Measurements from ENCODE around the gene ASTL.
A peak's percentile ranks its signal among the peaks of the same experiment; 100 is the strongest.
"Not testable (repeated sequence)": the region's sequence is repeated elsewhere in the genome, so short reads cannot be mapped to it uniquely, and the experiment has no call there.

ASTL gene

DNA sequence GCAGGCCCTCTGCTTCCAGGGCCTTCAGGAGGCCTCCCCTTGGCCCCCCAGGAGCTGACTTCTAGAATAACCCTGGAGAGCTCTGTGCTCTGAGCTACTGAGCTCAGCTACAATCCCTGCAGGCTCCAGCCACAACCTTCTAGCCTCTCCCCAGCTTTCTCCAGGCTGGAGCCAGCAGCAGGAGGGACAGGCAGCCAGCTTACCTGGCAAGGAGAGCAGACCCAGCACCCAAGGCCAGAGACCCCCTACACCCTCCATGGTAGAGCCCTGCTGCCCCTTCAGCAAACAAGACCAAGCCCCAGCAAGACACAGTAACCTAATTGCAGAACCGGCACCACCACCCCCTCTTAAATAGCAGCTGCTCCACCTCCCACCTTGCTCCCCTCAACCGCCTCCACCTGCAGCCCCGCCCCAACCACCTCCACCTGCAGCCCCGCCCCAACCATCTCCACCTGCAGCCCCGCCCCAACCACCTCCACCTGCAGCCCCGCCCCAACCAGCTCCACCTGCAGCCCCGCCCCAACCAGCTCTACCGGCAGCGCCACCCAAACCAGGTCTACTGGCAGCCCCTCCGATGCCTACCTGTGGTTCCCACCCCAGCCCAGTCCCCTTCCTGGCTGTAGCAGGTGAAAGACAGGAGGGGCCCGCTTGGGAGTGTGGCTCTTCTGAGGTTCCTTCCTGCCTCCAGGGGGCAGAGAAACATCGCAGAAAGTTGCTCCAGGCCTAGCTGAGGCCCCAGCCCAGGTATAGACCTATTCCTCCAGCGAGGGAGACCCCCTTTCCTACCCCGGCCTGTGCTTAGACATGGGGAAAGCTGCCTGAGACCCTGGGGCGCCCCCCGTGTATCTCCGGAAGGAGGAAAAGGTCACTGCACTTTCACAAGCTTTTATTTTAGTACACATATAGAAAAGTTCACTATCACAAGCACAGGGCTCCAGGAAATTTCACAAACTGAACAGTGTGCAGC, at the start of gene ASTL:
Gene ASTL, minus strand, starts transcription at position 324 of the 967 bp plus-strand sequence. Its CDS starts 66 bp downstream, at position 258.
- peak; percentile 64 to 70 for DNase-seq

DNA sequence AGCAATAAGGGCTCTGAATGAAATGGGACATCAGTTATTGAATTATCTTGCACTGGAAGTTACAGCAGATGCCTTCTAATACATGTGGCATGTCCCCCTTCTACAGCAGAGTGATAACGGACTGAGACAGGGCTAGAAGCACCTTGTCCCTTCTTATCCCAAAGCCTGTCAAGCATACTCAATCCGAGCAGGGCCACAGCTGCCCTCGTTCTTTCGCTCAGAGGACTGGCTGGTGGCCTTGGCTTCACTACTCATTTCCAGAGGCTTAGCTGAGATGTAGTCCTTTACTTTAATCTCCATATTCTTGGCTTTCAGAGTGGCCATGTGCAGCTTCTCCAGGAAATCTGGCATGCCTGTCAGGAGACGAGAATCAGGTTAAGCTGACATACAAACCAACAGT, 48.3 kb upstream of the ASTL start:
- DNase-seq = no peak

DNA sequence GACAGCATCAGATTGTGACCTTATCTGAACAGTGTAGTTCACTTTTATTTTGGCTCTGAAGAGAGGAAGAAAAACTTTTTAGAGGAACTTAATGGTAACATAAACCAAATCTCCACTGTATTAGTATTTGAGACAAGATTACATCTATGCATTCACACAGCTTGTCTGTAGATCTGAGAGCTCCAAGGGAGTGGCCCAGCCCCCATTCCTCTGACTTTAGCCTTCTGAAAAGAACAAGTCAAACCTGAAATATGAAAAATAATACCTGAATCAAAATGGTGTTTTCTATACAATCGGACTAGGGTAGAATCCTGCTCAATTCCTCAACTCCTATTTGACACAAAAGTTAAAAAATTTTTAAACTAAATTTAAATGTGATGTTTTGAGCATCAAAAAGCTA, 47.2 kb upstream of the ASTL start:
- DNase-seq = no peak

DNA sequence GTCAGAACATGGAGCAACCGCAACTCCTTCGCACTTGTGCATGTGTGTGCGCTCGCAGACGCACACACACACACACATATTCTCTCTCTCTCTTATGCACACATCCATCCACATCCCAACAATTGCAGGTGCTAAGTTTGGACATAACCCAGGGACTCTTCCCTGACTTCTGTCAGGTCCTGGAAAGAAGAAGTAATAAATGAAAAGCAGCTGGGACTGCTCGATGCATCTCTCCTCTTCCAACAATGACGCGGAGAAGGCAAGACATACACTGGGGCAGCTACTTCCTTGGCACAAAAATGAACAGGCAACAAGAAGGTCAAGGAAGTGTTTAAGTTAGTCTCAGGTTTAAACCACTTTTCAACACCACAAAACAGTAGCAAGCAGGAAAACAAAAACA, 46.7 kb upstream of the ASTL start:
- no peak for DNase-seq

DNA sequence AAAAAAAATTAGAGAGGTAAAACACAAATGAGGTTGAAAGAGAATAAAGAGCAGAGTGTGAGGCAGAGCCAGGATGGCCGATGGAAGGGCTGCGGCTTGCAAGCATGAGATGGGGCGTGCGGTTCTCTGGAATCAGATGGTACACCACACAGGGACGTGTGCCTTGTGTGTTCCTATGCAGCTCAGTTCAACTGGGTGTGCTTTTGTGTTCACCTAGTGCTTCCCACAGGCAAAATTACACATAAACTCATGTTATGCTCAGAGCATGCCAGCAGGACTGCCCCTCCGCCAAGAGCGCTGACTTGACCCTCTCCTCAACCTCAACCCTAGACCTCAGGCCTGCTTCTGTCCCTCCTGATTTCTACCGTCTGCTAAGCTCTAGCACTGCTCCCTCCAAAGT, 45.9 kb upstream of the ASTL start:
- DNase-seq = no peak

DNA sequence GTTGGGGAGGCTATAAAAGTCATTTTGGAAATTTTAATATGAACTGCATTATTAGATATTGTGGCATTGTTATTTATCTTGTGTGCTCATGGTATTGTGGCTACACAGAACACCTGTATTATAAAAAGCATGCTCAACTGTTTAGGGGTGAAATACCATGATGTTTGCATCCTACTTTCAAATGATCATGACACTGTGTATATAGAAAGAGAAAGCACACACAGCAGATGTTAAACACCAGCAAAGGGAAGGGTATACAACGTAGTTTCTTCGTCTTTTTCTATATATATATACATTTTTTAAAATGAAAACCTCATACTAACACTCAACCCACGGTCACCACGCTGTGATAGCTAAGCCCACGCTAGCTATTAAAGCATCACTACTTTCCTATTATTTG, 43.2 kb upstream of the ASTL start:
- no peak for DNase-seq

DNA sequence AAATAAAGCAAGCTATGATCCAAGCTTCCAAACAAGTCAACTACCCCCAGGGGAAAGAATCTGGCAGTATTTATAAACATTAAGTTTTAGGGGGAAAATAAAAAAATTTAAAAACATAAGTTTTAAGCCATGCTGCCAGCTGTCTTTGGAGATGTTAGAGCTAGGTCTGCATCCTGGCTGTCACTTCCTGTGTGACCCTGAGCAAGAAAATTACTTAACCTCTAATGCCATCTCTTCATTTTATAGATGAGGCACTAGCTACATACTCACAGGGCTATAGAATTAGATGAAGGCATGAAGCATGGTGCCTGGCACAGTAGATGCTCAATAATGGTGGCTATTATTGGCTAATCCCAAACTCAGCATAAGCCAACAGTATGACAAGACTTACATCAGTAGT, 42.2 kb upstream of the ASTL start:
- DNase-seq = no peak

DNA sequence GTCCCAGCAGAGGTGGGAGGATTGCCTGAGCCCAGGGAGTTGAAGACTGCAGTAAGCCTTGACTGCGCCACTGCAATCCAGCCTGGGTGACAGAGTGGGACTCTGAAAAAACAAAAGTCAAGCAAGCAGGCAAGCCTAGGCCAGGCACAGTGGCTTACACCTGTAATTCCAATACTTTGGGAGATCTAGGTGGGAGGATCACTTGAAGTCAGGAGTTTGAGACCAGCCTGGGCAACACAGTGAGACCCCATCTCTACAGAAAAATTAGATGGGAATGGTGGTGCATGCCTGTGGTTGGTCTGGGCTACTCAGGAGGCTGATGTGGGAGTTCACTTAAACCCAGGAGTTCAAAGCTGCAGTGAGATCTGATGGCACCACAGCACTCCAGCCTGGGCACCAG, 41.7 kb upstream of the ASTL start:
- DNase-seq = no peak

DNA sequence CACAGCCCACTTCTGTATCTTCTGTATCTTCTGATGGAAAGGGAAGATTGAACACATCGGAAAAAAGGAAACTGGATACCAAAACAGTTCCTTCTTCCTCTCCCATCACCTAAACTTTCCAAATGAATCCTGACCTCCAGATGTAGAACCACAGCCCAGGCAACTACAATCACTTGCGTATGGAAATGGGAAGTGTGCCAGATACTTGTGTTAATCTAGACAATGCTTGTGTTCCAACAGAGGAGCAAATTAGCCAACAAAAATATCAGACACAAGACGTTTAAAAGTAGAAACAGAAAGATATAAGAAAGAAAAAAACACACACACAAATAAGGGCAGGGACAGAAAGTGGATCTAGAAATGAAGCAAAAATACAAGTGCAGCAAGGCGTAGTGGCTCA, 38.4 kb upstream of the ASTL start:
- DNase-seq = no peak

DNA sequence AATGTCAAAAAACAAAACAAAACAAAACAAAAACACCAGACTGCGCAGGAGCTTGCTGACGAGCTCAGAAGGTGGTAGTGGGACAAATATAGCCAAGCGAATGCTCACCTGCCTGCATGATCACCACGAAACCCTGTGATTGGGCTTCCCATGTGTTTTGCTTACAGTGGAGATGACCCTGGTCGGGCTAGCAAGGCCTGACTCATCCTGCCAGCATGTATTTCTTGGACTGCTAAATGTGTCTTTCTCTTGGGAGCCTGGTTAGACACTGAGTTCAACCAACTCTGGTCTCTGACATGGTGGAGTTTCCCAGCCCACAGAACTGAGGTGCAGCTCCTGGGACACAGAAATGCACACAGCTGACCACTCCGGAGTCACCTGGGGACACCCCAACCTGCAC, 37.6 kb upstream of the ASTL start:
- no peak for DNase-seq

DNA sequence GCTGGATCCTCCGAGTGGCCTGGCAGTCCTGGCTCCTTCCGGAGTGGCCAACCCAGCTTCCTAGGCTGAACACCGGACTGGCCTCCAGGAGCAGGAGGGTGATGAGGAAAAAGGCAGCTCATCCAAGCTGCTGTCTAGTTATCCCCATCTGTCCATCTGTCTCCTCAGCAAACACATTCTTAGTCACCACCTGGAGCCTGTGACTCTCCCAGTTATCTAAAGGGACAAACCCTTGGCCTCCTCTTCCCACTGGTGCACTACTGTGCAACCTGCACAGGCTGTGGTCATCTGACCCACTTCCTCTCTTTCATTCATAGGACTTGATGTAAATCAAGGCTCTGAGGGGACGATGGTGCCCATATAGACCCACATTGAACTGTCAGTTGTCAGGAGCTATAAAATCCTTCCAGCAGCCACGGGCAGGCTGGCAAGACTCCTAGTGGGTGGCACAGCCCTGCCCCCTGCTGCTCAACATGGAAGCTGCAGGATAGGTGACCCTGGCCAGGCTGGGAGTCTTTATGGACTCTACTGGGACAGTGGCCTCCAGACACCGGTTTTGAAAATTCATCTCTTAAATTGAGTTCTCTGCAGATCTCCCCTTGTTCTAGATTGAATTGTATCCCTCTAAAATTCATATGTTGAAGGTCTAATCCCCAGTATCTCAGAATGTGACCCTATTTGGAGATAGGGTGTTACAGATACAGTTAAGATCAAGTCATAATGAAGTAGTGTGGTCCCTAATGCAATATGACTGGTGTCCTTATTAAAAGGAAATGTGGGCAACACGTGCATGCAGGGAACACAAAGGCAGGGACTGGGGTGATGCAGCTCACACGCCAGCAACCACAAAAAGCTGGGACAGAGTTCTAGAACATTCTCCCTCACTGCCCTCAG, 36.2 kb upstream of the ASTL start:
- DNase-seq = peak; percentile 88

DNA sequence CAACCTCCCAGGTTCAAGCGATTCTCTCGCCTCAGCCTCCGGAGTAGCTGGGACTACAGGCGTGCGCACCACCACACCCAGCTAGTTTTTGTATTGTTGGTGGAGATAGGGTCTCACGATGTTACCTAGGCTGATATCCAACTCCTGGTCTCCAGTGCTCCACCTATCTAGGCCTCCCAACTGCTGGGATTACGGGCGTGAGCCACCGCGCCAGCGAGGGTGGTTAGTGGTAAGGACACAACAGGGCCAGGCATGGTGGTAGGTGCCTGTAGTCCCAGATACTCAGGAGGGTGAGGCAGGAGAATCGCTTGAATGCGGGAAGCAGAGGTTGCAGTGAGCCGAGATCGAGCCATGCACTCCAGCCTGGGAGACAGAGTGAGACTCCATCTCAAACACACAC, 33.5 kb upstream of the ASTL start:
- no peak for DNase-seq

DNA sequence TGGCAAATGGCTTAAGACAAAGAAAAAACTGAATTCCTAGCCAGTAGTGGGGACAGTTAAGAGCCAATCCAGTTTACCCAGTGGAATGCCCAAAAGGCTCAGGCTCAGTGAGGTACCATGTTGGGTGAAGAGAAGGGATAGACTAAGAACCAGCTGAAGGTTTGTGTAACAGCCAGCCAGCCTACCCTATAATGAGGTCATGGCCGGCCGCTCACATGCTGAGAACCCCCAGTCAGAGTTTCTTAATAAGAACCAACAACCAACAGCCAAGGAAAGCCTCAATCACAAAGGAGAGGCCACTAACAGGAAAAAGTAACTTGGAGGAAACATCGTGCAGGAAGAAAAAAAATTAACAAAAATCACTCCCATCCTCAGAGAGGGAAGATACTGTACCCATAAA, 32.3 kb upstream of the ASTL start:
- no peak for DNase-seq

DNA sequence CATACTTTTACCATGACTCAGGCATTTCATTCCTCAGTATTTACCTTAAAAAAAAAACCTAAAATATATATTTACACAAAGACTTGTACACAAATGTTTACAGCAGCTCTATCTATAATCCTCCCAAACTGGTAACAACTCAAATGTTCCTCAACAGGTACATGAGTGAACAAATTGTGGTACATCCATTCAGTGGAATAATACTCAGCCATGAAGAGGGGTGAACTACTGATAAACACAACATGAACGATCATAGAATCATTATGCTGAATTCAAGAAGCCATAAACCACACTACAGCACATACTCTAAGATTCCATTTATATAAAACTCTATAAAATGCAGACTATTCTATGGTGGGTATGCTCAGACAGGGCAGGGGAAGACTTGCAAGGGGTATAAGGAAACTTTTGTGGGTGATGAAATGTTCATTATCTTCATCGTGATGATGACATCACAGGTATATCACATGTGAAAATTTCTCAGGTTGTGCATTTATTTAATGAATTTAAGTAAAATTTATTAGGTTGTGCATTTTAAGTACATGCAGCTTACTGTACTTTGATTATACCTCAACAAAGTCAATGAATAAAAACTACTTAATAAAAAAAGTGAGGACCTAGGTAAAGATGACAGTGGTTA, 31.7 kb upstream of the ASTL start:
- no peak for DNase-seq

DNA sequence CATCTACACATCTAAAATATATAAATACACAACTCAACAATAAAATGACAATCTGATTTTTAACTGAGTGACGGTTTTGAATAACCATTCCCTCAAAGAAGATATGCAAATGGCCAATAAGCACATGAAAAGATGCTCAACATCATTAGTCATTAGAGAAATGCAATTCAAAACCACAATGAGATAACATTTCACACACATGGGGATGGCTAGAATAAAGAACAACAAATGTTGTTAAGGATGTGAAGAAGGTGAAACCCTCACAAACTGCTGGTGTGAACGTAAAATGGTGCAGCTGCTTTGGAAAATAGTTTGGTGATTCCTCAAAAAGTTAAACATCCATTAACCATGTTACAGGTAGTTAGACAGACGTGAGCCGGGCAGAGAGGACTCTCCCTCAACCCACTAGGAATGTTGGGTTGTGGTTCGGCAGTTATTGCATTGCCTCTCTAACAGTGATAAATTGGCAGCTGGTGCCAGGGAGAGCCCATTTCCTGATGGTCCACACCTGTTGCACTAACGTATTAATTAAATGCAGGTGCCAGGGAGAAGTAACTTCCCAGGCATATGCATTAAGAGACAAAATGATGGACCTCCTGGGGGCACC, 29.2 kb upstream of the ASTL start:
- no peak for DNase-seq

DNA sequence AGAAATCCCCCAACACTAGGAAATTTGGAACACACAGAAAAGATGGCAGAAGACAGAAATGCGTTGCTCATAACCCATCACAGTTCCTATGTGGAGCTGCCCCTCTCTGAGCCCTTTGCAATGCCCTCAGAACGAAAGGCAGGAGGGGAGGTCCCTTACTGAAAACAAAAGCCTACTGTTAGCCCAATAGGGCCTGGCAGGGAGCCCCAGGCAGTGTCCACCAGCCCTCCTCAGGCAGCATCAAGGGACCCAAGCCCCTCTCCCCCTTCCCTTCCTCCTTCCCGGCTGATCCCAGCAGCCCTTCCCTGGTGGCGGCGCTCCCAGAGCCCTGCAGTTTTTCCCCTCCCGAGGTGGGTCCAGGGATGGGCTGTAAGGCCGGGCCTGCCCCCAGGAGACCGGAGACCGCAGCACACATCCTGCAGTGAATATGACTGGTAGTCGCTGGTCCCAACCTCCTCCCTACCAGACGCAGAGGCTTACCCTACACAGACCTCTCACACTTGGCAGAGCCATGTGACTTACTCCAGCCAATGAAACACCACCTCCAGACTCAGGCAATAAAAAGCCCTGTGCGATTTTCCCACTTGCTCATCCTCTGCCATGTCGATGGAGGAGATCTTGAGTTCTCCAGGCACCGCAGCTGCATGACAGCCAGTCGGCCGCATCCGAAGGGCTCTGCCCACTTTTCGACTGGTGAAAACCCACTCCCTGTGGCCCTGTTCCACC, 26.3 kb upstream of the ASTL start:
- DNase-seq = peak; percentile 65 to 70

DNA sequence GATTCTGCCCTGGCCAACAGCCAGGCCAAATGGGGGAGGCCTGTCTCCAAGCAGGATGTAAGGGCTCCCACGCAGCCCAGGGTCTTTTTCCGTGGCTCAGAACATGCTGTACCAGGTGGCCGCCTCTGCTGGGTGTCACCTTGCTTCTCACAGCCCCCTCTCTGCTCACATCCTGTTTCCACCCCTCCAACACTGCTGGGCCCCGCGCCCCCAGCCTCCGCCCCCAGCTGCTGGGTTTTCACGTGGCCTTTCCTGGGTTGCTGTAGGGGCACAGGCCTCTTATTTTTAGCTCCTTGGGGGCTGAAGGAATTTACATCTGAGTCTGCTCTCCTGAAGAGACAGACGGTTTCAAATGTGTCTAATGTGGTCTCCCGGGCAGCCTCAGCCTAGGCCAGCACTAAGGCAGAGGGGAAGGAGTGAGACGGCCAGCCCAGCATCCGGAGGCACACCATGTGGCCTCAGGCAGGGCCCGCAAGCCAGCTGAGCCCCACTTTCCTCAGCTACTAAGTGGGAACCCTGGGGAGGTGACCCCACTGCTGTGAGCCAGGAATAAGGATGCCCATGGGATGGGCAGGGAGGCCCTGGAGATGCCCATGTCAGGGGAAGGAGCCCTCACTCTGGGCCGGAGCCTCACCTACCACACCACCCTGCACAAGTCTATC, 25.6 kb upstream of the ASTL start:
- peak; percentile 82 to 86 for DNase-seq

DNA sequence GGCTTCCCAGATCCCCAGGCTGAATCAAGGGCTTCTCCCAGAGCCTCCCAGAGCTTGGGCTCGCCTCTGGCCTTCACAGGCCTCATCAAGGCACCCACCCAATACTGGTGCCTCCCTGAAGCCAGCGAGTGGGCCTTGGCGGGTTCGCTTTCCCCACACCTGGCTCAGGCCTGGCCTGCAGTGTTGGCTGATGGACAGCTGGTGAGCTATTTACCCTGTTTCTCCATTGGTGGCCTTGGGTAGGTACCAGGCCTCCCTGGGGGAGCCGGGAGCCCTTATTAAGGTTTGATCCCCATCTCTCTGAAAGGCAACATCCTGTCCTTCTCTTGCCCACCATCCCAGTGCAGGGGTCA, 25.1 kb upstream of the ASTL start:
- no peak for DNase-seq

DNA sequence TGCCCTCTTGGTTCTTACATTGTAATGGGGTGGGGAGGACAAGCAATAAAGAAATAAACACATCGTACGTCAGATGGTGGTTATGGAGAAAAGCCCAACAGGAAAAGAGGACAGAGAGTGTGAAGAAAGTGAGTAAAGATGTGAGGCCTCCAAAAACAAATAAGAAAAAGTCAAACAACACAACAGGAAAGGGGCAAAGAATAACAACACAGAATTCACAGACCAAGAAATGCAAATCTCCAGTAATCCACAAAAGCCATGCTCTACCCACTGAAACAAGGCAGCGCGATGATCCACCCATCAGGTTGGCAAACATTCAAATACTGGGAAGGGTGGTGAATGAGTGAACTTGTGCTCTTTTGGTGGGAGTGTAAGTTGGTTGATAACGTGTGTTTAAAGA, 23.6 kb upstream of the ASTL start:
- DNase-seq = no peak

DNA sequence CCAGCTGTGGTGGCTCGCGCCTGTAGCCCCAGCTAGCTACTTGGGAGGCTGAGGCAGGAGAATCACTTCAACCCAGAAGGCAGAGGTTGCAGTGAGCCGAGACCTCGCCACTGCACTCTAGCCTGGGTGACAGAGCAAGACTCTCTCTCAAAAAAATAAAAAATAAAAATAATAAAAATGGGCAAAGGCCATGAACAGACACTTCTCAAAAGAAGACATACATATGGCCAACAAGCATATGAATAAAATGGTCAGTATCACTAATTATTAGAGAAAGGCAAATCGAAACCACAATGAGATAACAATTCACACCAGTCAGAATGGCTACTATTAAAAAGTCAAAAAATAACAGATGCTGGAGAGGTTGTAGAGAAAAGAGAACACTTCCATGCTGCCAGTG, 22.1 kb upstream of the ASTL start:
- not testable (repeated sequence) for DNase-seq

DNA sequence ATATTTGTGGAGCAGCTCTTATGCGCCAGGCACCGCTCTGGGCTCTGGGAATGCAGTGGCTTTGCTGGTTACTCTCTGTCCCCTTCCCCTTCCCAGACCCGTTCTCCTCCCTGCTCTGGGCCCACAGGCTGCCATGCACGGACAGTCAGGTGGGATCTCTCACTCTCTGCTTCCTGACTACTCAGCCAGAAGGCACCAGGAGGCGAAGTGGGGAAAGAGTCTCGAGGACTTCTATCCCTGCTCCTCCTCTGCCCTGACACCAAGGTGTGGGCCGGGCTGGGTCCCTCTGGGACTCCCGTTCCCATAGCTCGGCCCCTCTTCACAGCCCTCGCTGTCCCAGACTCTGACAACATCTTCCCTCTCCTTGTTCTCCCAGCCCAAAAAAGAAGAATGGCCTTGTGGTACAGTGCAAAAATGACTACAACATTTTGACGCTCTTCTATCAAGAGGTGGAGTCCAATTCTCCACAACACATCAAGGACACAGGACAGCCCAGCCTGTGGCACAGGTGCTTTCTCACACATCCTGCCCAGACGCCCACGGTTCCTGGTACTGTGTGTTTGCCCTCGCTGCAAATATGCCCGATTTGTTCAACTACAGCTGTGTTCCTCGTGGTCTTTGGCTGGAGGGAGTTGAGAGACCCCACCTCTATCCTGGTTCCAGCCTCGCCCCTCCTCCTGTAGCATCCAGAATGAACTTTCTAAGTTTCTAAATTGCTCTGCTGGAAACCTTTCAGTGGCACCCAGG, 21.0 kb upstream of the ASTL start:
- DNase-seq = peak; percentile 49 to 69

Data from stimulated activated CD4-positive, alpha-beta T cell treated with anti-CD3 and anti-CD28 coated beads, Interleukin-2, amount 100 ng/mL, for 24 hours (primary cell).